H1 (cell line): ENCODE results near the gene KIT. TPM values are rescaled to one million over a fixed set of nuclear protein-coding genes. Genes with fewer than 3 reads are reported as not detected.

Experiments
- EP300 ChIP-seq, 2 experiments: IDR thresholded peaks; 1 replicate in 1 of 2; 2 replicates in 1 of 2; pipeline ENCODE4 v1.6.1; 2011 to 2012; ENCODE audit warnings: low read depth in 2 of 2, low read length in 2 of 2, mild to moderate bottlenecking in 2 of 2, borderline replicate concordance in 1 of 2, inconsistent platforms in 1 of 2, moderate library complexity in 1 of 2
- polyA plus RNA-seq, 7 experiments: library from polyadenylated mRNA; depleted of rRNA in 3 of 7; stranded (reverse) in 5 of 7; unstranded in 2 of 7; fragments of >200 nt in 5 of 7; fragments of 200-250 nt in 2 of 7; gene quantifications; 1 replicate in 5 of 7; 2 replicates in 1 of 7; 4 replicates in 1 of 7; pipeline versions ENCODE4 v1.2.1 to v1.2.3, GENCODE V29; 2011 to 2013; ENCODE audit warnings: missing spikeins in 2 of 7, mixed read lengths in 2 of 7
- total RNA-seq: library from RNA; stranded (reverse); fragmentation: NEBNext Ultra II Directional; extraction: Animal tissue kit (Norgen Biotek cat#: 25700); gene quantifications from 2 replicates; pipeline ENCODE4 v1.2.1, GENCODE V29; 2021

The KIT gene
- total and polyA plus RNA-seq, 2 of the 8 experiments (the other 6 are each of a cell fraction or from before 2014, with no cell fraction given): 14.4 to 24.8 TPM

DNA sequence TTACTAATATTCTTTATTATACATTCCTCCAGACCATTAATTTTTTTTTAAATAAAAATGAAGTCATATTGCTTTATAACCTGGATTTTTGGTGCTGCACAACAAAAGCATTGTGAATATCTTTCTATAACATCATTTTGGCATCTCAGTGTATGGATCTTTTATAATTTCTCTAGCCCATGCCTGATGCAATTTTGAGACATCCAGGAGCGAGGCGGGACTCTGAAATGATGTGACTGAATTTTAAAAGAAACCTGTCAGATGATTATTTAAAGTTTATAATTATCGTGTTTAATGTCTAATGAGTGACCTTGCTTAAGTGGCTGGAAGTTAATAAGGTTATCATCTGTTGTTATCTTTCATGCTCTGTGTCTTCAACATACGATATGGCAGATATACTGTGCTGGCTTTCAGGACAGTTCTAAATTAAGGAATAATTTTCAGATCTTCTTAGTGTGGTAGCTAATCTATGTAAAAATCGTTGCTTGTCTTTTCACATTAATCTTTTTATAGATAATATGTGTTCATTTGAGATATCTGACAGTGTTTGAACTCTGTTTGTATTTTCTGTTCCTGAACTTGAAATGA lies 58.8 kb downstream of the KIT start (continued):
- no peak for TF ChIP-seq EP300 (IDR thresholded peaks at IDR 0.05; ENCODE audit: borderline replicate concordance in 1 of 2, low read depth in 2 of 2, low read length in 2 of 2)
